ENCODE measurements around the gene PITPNM1.
"Not testable (repeated sequence)": the region's sequence is repeated elsewhere in the genome, so short reads cannot be mapped to it uniquely, and the experiment has no call there.

The PITPNM1 gene

GRCh38 chr11:67504950-67505581 is at the start of gene PITPNM1:
Gene PITPNM1 (minus strand): TSS chr11:67505363. CDS start chr11:67504180, 1,183 bp downstream.
- DNase-seq: peak; percentile 54

- DNase-seq: not testable (repeated sequence)
These were observed 46.5 kb upstream of the PITPNM1 start for GRCh38 chr11:67551697-67552096.

DNA sequence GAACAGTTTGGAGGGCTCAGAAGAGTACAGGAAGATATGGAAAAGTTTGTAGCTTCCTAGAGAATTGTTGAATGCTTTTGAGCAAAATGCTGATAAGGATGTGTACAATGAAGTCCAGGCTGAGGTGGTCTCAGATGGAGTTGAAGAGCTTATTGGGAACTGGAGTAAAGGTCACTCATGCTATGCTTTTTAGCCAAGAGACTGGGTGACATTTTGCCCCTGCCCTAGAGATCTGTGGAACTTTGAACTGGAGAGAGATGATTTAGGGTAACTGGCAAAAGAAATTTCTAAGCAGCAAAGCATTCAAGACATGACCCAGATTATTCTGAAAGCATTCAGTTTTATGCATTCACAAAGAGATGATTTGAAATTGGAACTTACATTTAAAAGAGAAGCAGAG is 46.0 kb upstream of the PITPNM1 start:
- no peak for DNase-seq

DNA sequence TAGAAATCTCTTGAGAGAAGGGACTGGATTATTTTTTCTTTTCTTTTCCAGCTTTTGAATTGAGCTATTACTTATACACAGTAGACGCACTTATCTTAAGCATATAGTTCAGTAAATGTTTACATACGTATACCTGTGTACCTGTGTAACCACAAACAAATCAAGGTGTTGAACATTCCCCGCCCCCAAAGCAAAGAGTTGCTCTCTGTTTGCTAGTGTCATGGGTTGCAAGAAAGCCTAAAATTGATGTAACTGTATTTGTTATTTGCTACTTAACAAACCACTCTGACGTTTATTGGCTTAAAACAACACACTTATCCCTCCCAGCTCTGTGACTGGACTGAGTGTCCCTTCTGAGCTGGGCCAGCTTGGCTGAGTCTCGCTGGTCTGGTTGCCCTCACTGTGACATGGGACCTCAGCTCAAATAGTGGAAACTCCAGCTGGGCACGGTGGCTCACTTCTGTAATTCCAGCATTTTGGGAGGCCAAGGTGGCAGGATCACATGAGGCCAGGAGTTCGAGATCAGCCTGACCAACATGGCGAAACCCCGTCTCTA is 43.5 kb upstream of the PITPNM1 start:
- DNase-seq: no peak

DNA sequence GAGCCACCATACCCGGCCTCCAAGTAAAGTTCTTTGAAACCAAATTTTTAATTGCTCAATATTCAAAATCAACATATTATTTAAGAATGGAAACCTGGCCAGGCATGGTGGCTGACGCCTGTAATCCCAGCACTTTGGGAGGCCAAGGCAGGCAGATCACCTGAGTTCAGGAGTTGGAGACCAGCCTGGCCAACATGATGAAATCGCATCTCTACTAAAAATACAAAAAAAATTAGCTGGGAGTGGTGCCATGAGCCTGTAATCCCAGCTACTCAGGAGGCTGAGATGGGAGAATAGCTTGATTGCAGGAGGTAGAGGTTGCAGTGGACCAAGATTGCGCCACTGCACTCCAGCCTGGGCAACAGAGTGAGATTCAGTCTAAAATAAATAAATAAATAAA is 42.9 kb upstream of the PITPNM1 start:
- DNase-seq: not testable (repeated sequence)

DNA sequence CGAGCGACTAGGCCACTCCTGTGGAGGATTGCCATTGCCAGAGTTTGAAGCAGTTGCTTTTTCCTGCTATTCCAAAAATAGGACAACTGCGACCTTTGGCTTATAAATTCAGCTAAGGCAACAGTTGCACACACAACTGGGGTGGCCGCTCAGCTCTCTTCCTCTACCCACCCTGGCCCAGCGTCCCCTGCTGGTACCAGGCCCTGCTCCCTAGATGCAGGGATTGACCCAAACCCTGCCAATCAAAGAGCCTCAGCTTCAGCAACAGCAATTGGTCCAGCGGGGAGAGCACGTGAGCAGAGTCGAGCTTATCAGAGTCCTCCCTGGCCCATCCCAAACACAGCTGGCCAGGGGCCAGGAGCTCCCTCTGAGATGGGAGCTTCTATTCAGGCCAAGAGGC is 40.1 kb upstream of the PITPNM1 start:
- no peak for DNase-seq

- no peak for DNase-seq
These were observed 39.6 kb upstream of the PITPNM1 start for GRCh38 chr11:67544616-67545242.

- DNase-seq: no peak
These were observed 38.4 kb upstream of the PITPNM1 start for GRCh38 chr11:67543585-67543984.

GRCh38 chr11:67542971-67543370 is 37.8 kb upstream of the PITPNM1 start:
- DNase-seq: no peak

DNA sequence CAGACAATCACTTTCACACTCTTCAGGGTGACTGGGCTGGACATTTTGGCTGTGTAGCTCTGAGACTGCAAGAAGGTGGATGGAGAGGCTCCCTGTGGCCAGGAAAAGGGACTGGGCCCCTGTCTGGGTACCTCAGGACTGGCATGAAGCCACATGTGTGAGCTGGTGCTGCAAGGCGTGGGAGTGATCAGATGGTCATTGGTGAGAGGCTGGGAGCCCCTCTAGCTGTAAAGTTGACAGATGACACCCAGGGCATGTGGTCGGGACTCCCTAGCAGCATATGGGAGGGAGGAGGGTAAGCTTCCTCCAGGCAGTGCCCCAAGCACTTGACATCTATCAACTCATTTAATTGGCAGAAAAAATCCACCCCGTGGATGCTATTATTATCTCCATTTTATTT is 37.0 kb upstream of the PITPNM1 start:
- no peak for DNase-seq

DNA sequence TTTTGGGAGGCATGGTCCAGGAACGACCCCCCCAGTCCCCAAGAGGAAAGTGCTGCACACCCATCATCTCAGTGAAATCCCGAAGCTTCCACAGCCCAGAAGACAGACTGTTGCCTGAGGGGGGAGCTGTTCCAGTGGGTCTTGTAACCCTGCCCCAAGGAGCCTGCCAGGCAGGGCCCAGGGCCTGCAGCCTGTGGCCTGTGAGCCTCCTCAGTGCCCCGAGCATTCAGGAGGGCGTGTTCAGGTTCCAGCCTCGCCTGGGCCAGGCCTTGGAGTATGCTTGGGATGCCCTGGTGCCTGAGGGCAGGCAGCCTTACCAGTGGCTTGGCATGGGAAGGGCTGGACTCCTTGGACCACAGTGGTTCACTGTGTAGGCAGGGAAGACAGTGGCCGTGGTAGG is 36.0 kb upstream of the PITPNM1 start:
- DNase-seq: no peak

GRCh38 chr11:67539550-67539949 is 34.4 kb upstream of the PITPNM1 start:
- DNase-seq: no peak

- DNase-seq: no peak
These were observed 33.8 kb upstream of the PITPNM1 start for GRCh38 chr11:67538823-67539505.

DNA sequence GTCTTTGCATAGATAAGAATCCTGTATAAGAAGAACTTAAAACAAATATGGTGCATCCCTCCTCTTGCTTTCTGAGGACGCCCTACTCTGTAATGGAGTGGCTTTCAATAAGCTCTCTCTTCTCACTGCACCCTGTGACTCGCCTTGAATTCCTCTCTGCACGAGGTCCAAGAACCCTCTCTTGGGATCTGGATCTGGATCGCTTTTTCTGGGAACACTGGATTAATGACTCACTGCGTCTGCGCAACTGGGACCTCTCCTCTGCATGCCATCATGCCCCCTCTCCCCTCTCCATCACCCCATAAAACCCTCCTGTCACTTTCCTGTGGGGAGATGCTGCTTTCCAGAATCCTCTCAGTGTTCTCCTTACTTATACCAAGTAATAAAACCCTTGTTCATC is 33.1 kb upstream of the PITPNM1 start:
- peak; percentile 14 for DNase-seq

- DNase-seq: no peak
These were observed 30.4 kb upstream of the PITPNM1 start for GRCh38 chr11:67535561-67535960.

GRCh38 chr11:67534070-67534679 is 29.0 kb upstream of the PITPNM1 start:
- DNase-seq: peak; percentile 10

GRCh38 chr11:67532889-67533288 is 27.7 kb upstream of the PITPNM1 start:
- DNase-seq: no peak

- DNase-seq: no peak
These were observed 25.1 kb upstream of the PITPNM1 start for GRCh38 chr11:67530282-67530592.

DNA sequence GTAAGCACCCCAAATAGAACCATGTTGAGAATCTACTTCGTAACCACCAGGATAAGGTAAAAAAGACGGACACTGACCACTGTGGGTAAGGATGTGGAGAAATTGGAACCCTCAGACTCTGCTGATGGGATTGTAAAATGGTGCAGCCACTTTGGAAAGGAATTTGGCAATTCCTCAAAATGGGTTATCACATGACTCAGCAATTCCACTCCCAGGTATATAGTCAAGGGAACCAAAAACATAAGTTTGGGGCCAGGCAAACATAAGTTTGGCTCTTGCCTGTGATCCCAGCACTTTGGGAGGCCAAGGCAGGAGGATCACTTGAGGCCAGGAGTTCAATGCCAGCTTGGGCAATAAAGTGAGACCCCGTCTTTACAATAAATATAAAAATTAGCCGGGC is 23.2 kb upstream of the PITPNM1 start:
- no peak for DNase-seq

GRCh38 chr11:67525275-67525976 is 20.3 kb upstream of the PITPNM1 start:
- DNase-seq: no peak

DNA sequence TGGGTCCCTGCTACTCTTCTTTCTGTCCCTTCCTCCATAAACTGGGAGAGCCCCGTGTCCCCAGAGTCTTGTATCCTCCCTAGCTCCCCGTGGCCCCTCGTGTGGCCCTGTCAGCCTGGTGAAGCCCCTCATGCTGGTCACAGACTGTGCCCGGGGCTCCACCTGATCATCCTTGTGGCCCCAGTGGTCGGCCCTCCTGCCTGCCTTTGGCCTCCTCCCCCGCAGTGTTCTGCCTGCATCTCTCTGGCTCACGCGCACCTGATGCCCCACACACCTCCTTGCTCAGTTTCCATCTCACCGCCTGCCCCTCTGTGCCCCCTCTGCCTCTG is 19.3 kb upstream of the PITPNM1 start:
- no peak for DNase-seq

DNA sequence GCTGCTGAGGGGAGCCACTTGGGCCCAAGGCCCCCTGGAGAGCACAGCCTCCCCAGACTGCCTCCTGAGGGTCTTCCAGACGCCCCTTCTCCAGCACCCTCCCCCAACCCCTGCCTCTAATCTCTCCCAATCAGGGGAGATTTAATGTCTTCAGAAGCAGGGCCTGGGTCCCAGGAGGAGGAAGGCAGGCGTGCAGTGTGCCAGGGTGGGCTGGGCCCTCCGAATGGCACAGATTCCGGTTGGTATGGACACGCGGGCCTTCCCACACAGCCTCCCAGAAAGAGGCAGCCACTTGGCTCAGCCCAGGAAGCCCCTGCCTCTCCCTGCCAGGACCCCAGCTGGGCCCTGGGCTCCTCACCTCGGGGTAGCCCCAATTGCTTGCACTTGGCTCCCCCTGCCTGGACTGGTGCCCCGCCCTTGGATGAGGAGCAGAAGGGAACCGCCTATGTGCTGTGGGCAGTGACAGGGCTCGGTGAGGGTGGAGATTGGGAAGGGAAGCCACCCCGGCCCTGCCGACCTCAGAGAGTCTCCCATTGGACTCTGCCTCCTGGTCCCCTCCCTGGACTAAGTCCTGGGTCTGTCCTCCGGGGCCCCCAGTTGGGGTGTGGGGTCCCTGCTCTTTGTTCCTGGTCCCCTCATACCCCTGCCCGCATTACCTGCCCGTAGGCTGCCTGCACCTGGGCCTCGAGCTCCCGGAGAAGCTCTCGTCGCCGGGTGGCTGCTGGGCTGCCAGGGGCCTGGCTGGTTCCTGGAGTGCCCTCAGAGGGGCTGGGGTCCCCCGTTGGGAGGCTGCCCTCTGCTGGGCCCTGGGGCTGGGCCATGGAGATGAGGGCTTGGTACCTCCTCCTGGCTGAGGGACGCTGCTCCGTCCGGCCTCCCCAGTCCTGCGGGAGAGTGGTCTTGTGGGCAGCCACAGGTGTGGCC is 18.7 kb upstream of the PITPNM1 start:
- no peak for DNase-seq
